Ishikawa (cell line): Measurements from ENCODE around the gene SCN4B.

Experiments
- CEBPB ChIP-seq: IDR thresholded peaks from 2 replicates; pipeline ENCODE4 v1.6.1; 2012
- CREB1 ChIP-seq: IDR thresholded peaks from 2 replicates; pipeline ENCODE4 v1.6.1; 2012; ENCODE audit warnings: low read depth
- EGR1 ChIP-seq: IDR thresholded peaks from 2 replicates; pipeline ENCODE4 v1.6.1; 2012
- EP300 ChIP-seq: IDR thresholded peaks from 2 replicates; pipeline ENCODE4 v1.6.1; 2012; ENCODE audit warnings: borderline replicate concordance
- FOXM1 ChIP-seq: IDR thresholded peaks from 2 replicates; pipeline ENCODE4 v1.6.1; 2012; ENCODE audit warnings: low read depth, borderline replicate concordance
- NFIC ChIP-seq: IDR thresholded peaks from 2 replicates; pipeline ENCODE4 v1.6.1; 2012
- RAD21 ChIP-seq: IDR thresholded peaks from 2 replicates; pipeline ENCODE4 v1.6.1; 2012; ENCODE audit warnings: low read depth
- TAF1 ChIP-seq: IDR thresholded peaks from 2 replicates; pipeline ENCODE4 v1.6.1; 2012; ENCODE audit warnings: low read depth, mild to moderate bottlenecking
- TCF12 ChIP-seq: IDR thresholded peaks from 2 replicates; pipeline ENCODE4 v1.6.1; 2012; ENCODE audit warnings: low read depth
- TEAD4 ChIP-seq: IDR thresholded peaks from 2 replicates; pipeline ENCODE4 v1.6.1; 2012
- YY1 ChIP-seq: IDR thresholded peaks from 2 replicates; pipeline ENCODE4 v1.6.1; 2012; ENCODE audit warnings: low read depth
- ZBTB7A ChIP-seq: IDR thresholded peaks from 2 replicates; pipeline ENCODE4 v1.6.1; 2012; ENCODE audit warnings: low read depth
- TF ChIP-seq, protein P1 (sequence below): IDR thresholded peaks from 2 replicates; pipeline ENCODE4 v1.6.1; 2012; ENCODE audit warnings: low read depth, mild to moderate bottlenecking
- TF ChIP-seq, protein P2 (sequence below): IDR thresholded peaks from 2 replicates; pipeline ENCODE4 v1.6.1; 2012
- TF ChIP-seq, protein P3 (sequence below): IDR thresholded peaks from 2 replicates; pipeline ENCODE4 v1.6.1; 2012

Gene SCN4B

DNA sequence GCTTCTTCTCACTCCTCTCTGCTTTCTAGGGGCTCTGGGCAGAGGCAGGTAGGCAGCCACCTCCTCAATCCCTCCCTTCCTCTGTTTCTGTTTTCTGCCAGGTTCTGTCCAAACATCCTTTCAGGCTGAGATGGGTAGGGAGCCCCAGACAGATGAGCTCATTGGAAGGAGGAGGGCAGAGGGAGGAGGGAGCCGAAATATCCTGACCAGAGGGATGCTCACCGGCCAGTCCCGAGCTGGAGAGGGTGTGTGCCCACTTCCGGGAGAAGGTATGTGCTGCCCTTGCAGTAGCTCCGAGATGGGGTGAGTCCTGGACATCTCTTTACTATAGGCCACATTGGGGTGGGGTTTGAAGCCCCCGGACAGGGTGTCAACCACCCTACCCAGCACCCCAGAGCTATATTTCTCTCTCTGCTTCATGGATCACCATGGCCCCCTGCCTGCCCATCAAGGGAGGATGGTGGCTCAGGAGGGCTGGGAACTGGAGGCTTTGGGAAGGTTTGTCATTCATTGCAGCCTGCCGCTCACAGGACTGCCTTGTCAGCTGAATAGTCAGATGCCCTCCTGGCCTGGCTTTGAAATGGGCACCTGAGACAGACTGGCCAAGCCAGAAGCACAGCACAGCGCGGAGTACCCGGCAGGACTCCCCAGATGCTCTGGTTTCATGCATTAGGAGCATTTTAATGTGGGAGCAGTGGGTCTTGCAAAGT is 4.7 kb upstream of the SCN4B start:
- no peak for TF ChIP-seq RAD21

DNA sequence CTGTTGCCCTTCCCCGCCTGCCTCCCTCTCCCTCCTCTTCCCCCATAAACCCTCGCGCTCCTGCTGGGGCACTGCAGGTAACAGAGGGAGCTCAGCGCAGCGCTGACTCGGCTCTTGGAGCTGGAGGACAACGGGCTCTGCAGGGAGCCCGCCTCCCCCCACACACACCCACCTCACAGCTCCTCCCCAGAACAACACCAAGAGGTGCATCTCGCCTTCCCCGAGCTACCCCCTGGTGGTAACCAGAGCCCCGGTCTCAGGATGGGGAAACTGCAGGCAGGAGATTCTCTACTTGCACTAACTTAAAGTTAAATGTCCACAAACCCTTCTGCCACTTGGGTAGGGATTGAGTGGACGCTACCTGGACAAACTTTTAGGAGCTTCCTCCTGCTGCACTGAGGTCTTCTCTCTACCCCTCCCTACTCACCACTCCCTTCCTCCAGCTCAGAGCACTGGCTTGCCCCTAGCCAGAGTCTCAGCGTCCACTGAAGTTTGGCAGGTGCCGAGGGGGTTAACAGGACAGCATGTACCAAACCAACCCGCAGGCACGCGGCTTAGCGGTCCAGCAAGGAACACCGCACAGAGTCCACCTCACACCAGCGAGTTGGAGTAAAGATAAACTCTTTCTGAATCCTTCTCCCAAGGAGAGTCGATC is 4.0 kb upstream of the SCN4B start:
- TF ChIP-seq YY1: no peak
- no peak for TF ChIP-seq EGR1
- no peak for TF ChIP-seq CEBPB
- peak; percentile 60 for TF ChIP-seq ZBTB7A
- TF ChIP-seq TAF1: no peak

DNA sequence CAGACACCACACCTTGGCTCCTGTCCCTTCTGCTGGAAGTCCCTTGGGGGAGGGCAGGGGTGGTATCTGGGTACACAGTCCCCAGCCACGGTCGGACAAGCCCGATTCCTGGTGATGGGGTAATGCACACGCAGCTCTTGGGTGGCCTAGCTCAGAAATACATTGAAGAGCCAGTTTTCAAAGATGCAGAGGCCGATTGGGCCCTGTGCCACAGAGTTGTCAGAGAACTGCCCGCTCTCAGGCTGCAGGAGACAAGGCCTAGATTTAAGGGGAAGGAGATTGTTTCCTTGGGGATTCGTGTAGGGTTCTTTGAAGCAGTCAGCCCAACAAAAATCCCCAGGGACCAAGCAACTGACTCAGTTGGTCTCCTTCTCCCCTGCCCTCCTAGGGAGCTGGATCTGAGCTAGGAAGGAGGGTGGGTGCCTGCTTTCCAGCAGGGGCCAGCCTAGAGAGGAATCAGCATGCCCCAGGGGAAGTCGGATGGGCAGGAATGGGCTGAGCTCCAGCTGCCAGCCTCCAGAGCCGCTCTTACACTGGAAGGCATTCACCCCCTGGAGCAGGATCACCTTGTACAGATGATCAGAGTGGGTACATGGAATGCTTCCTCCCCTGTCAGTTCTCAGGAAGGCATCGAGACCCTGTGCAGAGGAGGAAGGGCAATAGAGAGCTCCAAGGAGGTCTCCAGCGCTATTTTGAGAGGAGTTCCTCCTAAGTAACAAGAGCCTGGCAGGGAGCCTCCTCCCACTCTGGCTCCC is 3.3 kb upstream of the SCN4B start:
- TF ChIP-seq, protein P1, sequence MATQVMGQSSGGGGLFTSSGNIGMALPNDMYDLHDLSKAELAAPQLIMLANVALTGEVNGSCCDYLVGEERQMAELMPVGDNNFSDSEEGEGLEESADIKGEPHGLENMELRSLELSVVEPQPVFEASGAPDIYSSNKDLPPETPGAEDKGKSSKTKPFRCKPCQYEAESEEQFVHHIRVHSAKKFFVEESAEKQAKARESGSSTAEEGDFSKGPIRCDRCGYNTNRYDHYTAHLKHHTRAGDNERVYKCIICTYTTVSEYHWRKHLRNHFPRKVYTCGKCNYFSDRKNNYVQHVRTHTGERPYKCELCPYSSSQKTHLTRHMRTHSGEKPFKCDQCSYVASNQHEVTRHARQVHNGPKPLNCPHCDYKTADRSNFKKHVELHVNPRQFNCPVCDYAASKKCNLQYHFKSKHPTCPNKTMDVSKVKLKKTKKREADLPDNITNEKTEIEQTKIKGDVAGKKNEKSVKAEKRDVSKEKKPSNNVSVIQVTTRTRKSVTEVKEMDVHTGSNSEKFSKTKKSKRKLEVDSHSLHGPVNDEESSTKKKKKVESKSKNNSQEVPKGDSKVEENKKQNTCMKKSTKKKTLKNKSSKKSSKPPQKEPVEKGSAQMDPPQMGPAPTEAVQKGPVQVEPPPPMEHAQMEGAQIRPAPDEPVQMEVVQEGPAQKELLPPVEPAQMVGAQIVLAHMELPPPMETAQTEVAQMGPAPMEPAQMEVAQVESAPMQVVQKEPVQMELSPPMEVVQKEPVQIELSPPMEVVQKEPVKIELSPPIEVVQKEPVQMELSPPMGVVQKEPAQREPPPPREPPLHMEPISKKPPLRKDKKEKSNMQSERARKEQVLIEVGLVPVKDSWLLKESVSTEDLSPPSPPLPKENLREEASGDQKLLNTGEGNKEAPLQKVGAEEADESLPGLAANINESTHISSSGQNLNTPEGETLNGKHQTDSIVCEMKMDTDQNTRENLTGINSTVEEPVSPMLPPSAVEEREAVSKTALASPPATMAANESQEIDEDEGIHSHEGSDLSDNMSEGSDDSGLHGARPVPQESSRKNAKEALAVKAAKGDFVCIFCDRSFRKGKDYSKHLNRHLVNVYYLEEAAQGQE: no peak
- no peak for TF ChIP-seq TEAD4
- TF ChIP-seq RAD21: no peak
- no peak for TF ChIP-seq CREB1
- no peak for TF ChIP-seq TCF12
- no peak; the same call in 1 of the 2 replicates for TF ChIP-seq ZBTB7A
- no peak for TF ChIP-seq EP300
- TF ChIP-seq, protein P2, sequence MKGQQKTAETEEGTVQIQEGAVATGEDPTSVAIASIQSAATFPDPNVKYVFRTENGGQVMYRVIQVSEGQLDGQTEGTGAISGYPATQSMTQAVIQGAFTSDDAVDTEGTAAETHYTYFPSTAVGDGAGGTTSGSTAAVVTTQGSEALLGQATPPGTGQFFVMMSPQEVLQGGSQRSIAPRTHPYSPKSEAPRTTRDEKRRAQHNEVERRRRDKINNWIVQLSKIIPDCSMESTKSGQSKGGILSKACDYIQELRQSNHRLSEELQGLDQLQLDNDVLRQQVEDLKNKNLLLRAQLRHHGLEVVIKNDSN: no peak
- TF ChIP-seq TAF1: no peak
- TF ChIP-seq CEBPB: no peak
- TF ChIP-seq YY1: no peak
- TF ChIP-seq, protein P3, sequence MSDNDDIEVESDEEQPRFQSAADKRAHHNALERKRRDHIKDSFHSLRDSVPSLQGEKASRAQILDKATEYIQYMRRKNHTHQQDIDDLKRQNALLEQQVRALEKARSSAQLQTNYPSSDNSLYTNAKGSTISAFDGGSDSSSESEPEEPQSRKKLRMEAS: no peak
- TF ChIP-seq FOXM1: no peak
- no peak for TF ChIP-seq EGR1
- no peak for TF ChIP-seq NFIC

DNA sequence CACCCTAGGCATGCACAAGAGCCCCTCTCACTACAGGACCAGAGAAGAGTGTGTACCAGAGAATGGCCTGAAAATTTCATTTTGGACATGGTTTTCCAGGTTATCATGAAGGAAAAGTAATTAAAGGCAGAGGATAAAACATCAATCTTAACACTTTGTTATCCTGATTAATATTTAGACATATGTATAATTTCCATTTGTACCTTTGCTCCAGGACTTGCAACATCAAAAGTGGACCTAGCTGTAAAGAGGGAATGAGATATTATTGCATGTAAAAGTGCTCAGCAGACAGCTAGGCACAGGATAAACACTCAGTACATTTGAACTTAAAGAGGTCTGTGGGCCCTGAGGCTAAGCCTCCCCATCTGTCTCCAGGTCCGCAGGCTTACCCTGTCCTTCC is 2.0 kb upstream of the SCN4B start:
- TF ChIP-seq CREB1 (no peak), RAD21 (no peak), TCF12 (no peak), EP300 (no peak), NFIC (no peak), ZBTB7A (no peak), CEBPB (no peak), YY1 (no peak), FOXM1 (no peak), EGR1 (no peak), TEAD4 (no peak), TAF1 (no peak)
- TF ChIP-seq, protein P1: no peak
- TF ChIP-seq, protein P2: no peak
- TF ChIP-seq, protein P3: no peak

DNA sequence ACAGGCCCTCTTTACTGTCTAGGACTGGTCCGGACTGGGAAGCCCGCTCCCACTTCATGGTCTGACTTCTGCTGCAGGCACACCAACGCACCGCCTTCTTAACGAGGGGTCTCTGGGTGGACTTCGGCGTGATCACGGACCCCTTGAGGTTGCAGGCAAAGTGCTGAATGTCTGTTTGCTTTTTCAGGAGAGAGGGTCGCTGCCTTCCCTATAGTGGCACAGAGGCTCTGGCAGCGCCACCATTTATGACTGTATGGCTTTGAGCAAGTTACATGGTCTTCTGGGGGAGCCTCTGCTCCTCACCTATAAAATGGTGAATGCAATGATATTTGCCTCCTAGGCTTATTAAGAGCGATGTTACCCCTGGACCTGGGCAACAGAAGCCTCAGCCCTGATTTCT is 1.4 kb upstream of the SCN4B start:
- TF ChIP-seq CREB1 (no peak), ZBTB7A (no peak), NFIC (no peak), TCF12 (no peak), FOXM1 (no peak), TEAD4 (no peak), TAF1 (no peak), EGR1 (no peak), CEBPB (no peak), EP300 (no peak), YY1 (no peak), RAD21 (no peak)
- TF ChIP-seq, protein P2: no peak
- TF ChIP-seq, protein P1: no peak
- TF ChIP-seq, protein P3: no peak
